Activated CD4-positive, alpha-beta memory T cell treated with anti-CD3 and anti-CD28 coated beads, Interleukin-2, amount 10 ng/mL, durations not matched to agents 7 days and 5 days (primary cell): ENCODE data around the gene SERTAD2. TPM values are rescaled to one million over a fixed set of nuclear protein-coding genes. Genes with fewer than 3 reads are reported as not detected.
A peak's percentile ranks its signal among the peaks of the same experiment; 100 is the strongest.

Experiments used
- CTCF ChIA-PET: fragments of 350-600 bp; sonication (Branson Sonifier 250); formaldehyde crosslinking; loops from one replicate; lab custom pipeline; 2021; ENCODE audit warnings: antibody characterized with exemption, inconsistent platforms; lab: Charles Lee
- POLR2A ChIA-PET: fragments of 350-600 bp; sonication (Branson Sonifier 250); formaldehyde crosslinking; loops from one replicate; lab custom pipeline; 2021; ENCODE audit warnings: antibody characterized with exemption; lab: Charles Lee
- DNase-seq: peaks from one replicate; pipeline ENCODE4 v3.0.0-alpha.2; 2020
- H3K27ac Mint-ChIP-seq: one replicate; pipeline ENCODE4 v1.8.0; 2021; ENCODE audit warnings: mild to moderate bottlenecking, mixed read lengths
- H3K27me3 Mint-ChIP-seq: one replicate; pipeline ENCODE4 v1.8.0; 2021; ENCODE audit warnings: mixed read lengths
- H3K36me3 Mint-ChIP-seq: one replicate; pipeline ENCODE4 v1.8.0; 2021; ENCODE audit warnings: low read depth, mixed read lengths
- H3K4me1 Mint-ChIP-seq: one replicate; pipeline ENCODE4 v1.8.0; 2021; ENCODE audit warnings: mixed read lengths
- H3K4me3 Mint-ChIP-seq: one replicate; pipeline ENCODE4 v1.8.0; 2021; ENCODE audit warnings: mild to moderate bottlenecking, mixed read lengths
- H3K9me3 Mint-ChIP-seq: one replicate; pipeline ENCODE4 v1.8.0; 2021; ENCODE audit warnings: mixed read lengths
- total RNA-seq, 2 experiments: library from RNA; stranded (reverse); gene quantifications; one replicate each; pipeline ENCODE4 v1.2.3, GENCODE V29; 2021

SERTAD2 gene
- total RNA-seq, 2 experiments from 2014 or later, result 16.2 to 17.5 TPM

DNA sequence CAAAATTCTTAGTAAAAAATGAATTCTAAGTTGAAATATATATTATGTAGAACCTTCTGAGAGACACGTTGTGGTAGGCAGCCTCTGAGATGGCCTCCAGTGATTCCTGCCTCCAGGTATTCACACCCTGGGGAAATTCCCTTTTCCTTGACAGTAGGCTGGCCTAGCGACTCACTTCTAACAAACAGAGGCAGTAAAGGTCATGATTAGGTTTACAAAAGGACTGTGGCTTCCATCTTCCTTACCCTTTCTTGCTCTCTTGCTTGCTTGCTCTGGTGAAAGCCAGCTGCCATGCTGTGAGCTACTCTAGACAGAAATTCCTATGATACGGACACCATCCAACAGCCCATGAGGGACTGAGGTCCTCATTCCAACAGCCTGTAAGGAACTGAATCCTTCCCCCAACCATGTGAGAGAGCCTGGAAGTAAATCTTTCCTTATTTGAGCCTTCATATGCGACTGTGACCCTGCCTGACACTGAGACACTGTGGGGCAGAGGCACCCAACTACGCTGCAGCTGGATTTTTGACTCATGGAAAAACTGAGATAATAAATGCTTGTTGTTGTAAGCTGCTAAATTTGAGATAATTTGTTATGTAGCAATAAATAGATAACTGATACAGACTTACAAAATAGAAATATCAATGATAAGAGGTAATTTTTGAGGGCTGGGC, 32.7 kb upstream of the SERTAD2 start:
- H3K27me3 Mint-ChIP-seq, result peaks cover 4% of the 10 kb centered on the region
- ChIA-PET POLR2A (no interaction called here), CTCF (interaction anchor here (1.2 to 1.5 kb wide), 2 partner anchors 10 to 40 kb away, joined by 3 to 4 read pairs; no protein-coding TSS in a partner anchor)
- no peak overlapping the region for H3K4me3 Mint-ChIP-seq
- peaks cover 3% of the 10 kb centered on the region for H3K36me3 Mint-ChIP-seq
- DNase-seq, result no peak
- H3K4me1 Mint-ChIP-seq, result no peaks in the 10 kb centered on the region
- H3K9me3 Mint-ChIP-seq, result no peaks in the 10 kb centered on the region
- H3K27ac Mint-ChIP-seq, result no peak overlapping the region

DNA sequence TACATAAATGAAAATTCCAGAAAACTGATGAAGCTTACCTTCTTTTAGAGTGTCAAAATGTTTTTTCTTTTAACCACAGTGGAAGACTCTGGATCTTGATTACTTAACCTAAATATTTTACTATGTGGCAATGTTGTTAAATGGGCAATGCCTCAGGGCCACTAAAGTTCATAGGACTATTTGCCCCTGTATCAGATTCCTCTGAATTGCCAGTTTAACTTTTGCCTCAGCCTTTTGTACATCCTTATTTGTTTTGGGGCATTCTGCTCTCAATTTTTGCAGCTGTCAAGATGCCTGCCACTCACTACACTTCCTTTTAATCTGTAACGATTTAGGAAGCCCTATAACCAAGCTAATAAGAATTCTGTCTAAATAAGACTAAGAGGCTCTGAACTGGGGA, 31.7 kb upstream of the SERTAD2 start:
- POLR2A ChIA-PET, result no interaction called here
- no peak for DNase-seq
- Mint-ChIP-seq H3K27ac (no peak overlapping the region), H3K4me1 (no peaks in the 10 kb centered on the region), H3K4me3 (no peak overlapping the region), H3K9me3 (no peaks in the 10 kb centered on the region), H3K36me3 (peaks cover 3% of the 10 kb centered on the region), H3K27me3 (peaks cover 4% of the 10 kb centered on the region)
- CTCF ChIA-PET, result interaction anchor here (0.7 kb wide), 1 partner anchor 32 kb away, joined by 3 read pairs; no protein-coding TSS in a partner anchor

DNA sequence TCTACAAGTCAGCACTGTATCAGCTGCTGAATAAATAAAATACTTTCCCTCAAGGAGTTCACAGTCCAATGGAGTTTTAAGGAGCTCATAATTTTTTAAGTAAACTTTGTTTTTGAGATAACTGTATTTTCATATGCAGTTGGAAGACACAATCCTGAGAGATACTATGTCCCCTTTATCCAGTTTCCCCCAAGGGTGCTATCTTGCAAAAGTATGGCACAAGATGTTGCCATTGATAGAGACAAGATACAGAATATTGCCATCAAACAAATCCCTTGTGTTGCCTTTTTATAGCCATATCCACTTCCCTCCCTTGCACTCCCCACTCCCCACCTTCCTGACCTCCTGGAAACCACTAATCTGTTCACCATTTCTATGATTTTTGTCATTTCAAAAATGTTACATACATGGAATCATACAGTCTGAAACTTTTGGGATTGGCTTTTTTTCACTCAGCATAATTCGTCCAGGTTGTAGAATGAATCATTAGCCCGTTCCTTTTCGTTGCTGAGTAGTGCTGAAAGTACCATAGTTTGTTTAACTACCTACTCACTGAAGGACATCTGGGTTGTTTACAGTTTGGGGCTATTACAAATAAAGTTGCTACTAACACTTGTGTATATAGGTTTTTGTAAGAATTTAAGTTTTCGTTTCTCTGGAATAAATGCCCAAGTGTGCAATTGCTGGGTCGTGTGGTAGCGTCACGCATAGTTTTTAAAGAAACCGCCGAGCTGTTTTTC, 30.2 kb upstream of the SERTAD2 start:
- Mint-ChIP-seq H3K4me1 (peaks cover 4% of the 10 kb centered on the region), H3K36me3 (peaks cover 3% of the 10 kb centered on the region), H3K9me3 (no peaks in the 10 kb centered on the region), H3K4me3 (no peak overlapping the region), H3K27ac (no peak overlapping the region), H3K27me3 (no peaks in the 10 kb centered on the region)
- ChIA-PET CTCF (no interaction called here), POLR2A (no interaction called here)
- DNase-seq, result no peak

DNA sequence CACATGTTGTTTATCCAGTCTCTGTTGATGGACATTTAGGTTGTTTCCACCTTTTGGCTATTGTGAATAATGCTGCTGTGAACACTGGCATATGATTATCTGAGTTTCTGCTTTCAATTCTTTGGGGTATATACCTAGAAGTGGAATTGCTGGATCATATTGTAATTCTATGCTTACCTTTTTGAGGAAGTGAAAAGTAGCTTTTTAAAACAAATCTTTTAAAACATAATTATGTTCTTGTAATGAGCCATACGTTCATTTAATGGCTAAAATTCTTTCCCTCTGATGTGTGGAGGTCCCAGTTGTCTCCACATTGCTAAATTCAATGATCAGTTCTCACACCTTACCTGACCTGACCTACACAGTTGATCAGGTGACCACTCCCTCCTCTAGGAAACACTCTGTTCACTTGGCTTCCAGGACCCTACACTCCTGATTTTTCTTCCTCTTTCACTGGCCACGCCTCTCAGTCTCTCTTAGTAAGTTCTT, 27.8 kb upstream of the SERTAD2 start:
- Mint-ChIP-seq H3K9me3 (no peaks in the 10 kb centered on the region), H3K4me1 (peaks cover 7% of the 10 kb centered on the region), H3K27me3 (no peaks in the 10 kb centered on the region), H3K36me3 (no peaks in the 10 kb centered on the region), H3K4me3 (no peak overlapping the region), H3K27ac (no peak overlapping the region)
- DNase-seq, result no peak
- CTCF ChIA-PET, result no interaction called here
- POLR2A ChIA-PET, result no interaction called here

DNA sequence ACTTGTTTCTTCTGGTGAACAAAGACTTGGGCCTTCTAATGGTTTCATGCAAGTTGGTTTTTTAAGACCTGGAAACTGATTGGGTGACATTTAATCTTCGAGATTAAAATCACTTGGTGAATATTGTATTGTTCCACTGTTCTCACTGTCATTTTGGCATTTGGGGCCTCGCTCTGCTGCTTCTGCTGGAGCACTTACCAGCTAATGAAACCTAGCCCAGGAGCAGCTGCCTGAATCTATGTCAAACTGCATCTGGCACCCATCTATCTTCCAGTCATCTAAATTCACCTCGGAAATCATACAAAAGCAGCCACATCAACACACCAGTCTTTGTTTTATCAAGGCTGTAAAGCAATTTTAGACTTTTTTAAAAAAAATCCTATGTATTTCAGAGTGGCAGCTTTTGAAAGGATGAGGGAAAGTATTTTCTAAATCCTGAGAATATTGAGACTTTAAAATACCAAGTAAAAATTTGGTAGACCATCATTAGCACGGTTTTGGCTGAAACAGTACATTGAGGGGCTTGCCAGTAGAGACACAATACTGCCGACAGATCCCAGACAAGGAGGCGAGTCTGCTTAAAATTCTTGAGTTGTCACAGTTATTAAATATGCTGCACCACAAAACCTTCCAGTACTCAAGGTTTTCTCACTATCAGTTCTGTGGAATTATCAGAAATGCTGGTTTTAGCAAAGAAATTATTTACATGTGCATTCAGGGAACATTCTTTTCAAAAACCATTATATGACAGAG, 26.1 kb upstream of the SERTAD2 start:
- ChIA-PET POLR2A (no interaction called here), CTCF (no interaction called here)
- H3K9me3 Mint-ChIP-seq, result no peaks in the 10 kb centered on the region
- no peak for DNase-seq
- no peaks in the 10 kb centered on the region for H3K36me3 Mint-ChIP-seq
- no peak overlapping the region for H3K27ac Mint-ChIP-seq
- H3K4me1 Mint-ChIP-seq, result peaks cover 10% of the 10 kb centered on the region
- no peak overlapping the region for H3K4me3 Mint-ChIP-seq
- no peaks in the 10 kb centered on the region for H3K27me3 Mint-ChIP-seq

DNA sequence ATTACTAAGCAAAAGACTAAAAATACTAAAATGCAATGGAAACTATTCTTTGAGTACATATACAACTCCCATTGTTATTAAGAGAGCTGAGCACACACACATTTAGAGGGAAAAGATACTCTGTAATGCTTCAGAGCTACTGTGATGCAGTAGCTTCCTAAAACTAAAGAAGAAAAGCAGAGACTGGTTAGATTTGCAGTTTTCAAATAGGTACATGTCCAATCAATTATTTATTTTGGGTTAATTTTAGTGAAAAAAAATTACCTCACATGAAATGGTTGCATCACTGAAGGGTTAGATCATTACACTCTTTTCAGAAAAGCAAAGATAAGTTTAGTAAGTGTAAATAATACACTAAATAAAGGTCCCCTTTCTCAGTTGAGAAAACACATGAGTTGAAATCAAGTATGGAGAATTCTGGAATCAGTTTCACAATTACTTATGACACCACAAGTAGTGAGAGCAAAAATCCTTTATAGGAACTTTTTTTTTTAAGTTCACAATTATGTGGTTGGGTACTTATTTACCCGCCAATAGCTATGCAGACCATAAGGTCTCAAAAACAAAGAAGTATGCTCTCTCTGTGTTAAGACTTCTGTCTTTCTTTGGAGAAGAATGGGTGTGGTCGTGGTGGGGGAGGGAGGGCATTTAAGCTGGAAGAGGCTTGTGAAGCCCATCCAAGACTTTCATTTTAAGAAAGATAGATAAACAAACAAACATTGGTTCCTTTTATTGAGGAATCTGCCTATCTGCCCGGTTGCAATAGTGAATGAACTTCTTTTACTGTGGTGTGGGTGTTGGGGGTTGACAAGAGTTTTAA, 25.3 kb upstream of the SERTAD2 start:
- H3K27me3 Mint-ChIP-seq, result no peaks in the 10 kb centered on the region
- no peak overlapping the region for H3K4me3 Mint-ChIP-seq
- H3K9me3 Mint-ChIP-seq, result no peaks in the 10 kb centered on the region
- CTCF ChIA-PET, result interaction anchor here (0.7 to 1.1 kb wide), 2 partner anchors 23 to 152 kb away, joined by 3 read pairs; no protein-coding TSS in a partner anchor
- no peak overlapping the region for H3K27ac Mint-ChIP-seq
- peaks cover 10% of the 10 kb centered on the region for H3K4me1 Mint-ChIP-seq
- no peak for DNase-seq
- no peaks in the 10 kb centered on the region for H3K36me3 Mint-ChIP-seq
- POLR2A ChIA-PET, result no interaction called here

DNA sequence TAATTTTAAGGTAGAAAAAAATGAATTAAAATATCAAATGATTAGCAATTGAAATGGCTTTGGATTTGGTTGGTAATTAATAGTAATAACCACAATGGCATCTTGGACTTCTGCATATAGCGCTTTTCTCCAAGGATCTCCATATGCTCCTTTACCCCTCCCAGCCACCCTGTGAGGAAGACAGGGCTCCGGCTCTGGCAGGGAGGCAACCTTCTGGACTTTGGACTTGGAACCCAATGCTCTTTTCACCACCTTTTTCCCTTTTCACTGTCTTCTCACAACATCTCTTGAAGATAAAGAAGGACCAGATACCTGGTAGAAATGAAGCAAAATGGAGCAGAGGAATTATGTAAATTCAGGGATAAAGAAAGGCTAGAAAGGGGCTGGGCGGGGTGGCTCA, 23.8 kb upstream of the SERTAD2 start:
- H3K36me3 Mint-ChIP-seq, result no peaks in the 10 kb centered on the region
- H3K4me1 Mint-ChIP-seq, result peaks cover 10% of the 10 kb centered on the region
- ChIA-PET POLR2A (no interaction called here), CTCF (no interaction called here)
- no peaks in the 10 kb centered on the region for H3K9me3 Mint-ChIP-seq
- no peak for DNase-seq
- no peak overlapping the region for H3K27ac Mint-ChIP-seq
- no peak overlapping the region for H3K4me3 Mint-ChIP-seq
- no peaks in the 10 kb centered on the region for H3K27me3 Mint-ChIP-seq

DNA sequence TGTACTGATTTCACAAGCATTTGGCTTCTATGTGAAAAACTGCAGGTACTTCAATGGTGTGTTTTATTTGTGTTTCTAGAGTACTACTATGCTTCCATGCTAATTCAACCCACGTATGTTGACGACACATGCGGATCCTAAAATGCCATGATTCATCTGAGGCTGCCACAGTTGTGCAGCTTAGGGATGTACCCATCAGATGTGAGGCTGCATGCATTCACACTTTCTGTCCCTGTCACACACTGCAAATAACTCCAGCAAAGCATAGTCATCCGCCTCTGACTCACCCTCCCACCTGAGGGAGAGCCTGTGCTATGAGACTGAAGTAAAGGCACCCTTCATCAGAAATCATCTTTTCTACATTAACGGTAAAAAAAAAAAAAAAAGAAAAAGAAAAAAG, 22.1 kb upstream of the SERTAD2 start:
- H3K27ac Mint-ChIP-seq, result no peak overlapping the region
- H3K27me3 Mint-ChIP-seq, result no peaks in the 10 kb centered on the region
- no peaks in the 10 kb centered on the region for H3K9me3 Mint-ChIP-seq
- H3K4me3 Mint-ChIP-seq, result no peak overlapping the region
- no peaks in the 10 kb centered on the region for H3K36me3 Mint-ChIP-seq
- H3K4me1 Mint-ChIP-seq, result peaks cover 10% of the 10 kb centered on the region
- ChIA-PET POLR2A (interaction anchor here (1.0 kb wide), 2 partner anchors 20 to 22 kb away, joined by 3 to 4 read pairs; partner anchors contain the start of gene SERTAD2), CTCF (interaction anchor here (0.8 to 1.3 kb wide), 2 partner anchors 22 to 29 kb away, joined by 3 read pairs; partner anchors contain the start of gene SERTAD2)
- DNase-seq, result peak; percentile 31

DNA sequence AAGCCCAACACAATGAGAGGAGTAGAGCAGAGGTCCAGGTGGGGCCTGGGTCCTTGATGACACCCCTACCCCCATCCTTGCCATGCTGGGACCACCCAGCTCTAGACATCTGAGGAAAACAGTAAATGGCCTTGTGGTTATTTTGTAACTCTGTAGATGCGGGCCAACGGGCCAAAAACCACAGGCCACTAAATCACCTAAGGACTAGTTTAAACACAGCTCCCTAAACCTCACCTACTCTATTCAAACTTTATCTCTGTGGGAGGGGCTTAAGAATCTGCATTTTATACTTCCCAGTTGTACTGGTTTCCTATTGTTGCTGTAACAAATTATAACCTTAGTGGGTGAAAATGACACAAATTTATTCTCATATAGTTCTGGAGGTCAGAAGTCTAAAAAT, 19.0 kb upstream of the SERTAD2 start:
- Mint-ChIP-seq H3K4me1 (peaks cover 8% of the 10 kb centered on the region), H3K27me3 (no peaks in the 10 kb centered on the region), H3K36me3 (no peaks in the 10 kb centered on the region), H3K9me3 (no peaks in the 10 kb centered on the region), H3K4me3 (no peak overlapping the region), H3K27ac (no peak overlapping the region)
- ChIA-PET CTCF (no interaction called here), POLR2A (no interaction called here)
- DNase-seq, result no peak

DNA sequence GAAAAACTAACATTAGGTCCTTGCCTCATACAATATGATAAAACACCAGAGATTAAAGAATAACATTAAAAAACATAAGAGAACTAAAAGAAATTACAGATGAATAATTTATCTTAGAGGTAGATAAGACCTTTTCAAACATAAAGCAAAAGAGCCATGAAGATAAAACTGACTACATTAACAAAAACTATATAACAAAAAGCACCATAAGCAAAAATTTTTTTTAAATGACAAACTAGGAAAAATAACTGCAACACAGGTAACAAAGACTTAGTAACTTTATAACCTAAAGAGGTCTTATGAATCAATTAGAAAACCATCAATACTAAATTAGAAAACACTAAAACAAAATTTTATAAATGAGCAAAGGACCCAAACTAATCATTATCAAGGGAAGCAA, 16.3 kb upstream of the SERTAD2 start:
- H3K4me1 Mint-ChIP-seq, result peaks cover 18% of the 10 kb centered on the region
- H3K27me3 Mint-ChIP-seq, result no peaks in the 10 kb centered on the region
- no peaks in the 10 kb centered on the region for H3K9me3 Mint-ChIP-seq
- no peak overlapping the region for H3K4me3 Mint-ChIP-seq
- ChIA-PET POLR2A (no interaction called here), CTCF (interaction anchor here (0.7 kb wide), 1 partner anchor 694 kb away, joined by 3 read pairs; no protein-coding TSS in a partner anchor)
- H3K27ac Mint-ChIP-seq, result no peak overlapping the region
- no peak for DNase-seq
- H3K36me3 Mint-ChIP-seq, result no peaks in the 10 kb centered on the region

DNA sequence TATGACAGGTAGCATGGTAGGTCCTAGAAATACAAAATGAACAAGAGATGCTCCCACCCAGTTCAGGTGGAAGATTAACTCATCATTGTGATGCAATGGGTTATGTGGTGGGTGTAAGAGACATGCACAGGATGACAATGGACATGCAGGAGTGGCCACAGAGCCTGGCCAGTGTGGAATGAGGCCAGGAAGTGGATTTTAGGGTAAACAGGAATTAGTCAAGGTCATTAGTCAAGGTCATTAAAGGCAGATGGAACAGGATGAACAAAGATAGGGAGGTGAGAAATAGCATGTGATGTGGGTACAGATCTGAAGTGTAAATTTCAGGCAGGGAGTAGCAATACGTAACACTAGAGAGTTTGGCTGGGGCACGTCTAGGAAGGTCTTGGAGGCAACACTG, 15.6 kb upstream of the SERTAD2 start:
- Mint-ChIP-seq H3K27me3 (no peaks in the 10 kb centered on the region), H3K4me3 (no peak overlapping the region), H3K36me3 (no peaks in the 10 kb centered on the region), H3K27ac (no peak overlapping the region), H3K9me3 (no peaks in the 10 kb centered on the region), H3K4me1 (peaks cover 18% of the 10 kb centered on the region)
- no peak for DNase-seq
- POLR2A ChIA-PET, result no interaction called here
- CTCF ChIA-PET, result no interaction called here

DNA sequence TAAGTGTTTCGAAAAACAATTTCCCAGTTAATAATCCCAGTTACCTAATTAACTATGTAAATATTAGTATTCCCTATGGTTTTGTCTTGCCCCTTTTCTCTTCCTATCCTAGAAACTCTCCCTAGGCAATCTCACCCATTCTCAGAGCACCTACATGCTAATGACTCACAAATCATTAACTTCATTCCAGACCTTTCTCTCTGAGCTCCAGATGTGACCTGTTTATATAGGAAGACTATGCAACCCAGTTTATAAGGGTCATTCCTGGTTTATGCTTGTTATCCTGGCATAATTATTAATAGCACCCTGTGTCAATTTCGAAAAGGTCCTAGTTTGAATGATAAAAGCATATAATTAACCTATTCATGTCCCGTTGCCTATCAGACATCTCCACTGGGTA, 14.8 kb upstream of the SERTAD2 start:
- no peak for DNase-seq
- peaks cover 3% of the 10 kb centered on the region for H3K27me3 Mint-ChIP-seq
- ChIA-PET CTCF (interaction anchor here (2.7 kb wide), 1 partner anchor 14 kb away, joined by 9 read pairs; no protein-coding TSS in a partner anchor), POLR2A (interaction anchor here (1.2 to 3.1 kb wide), 2 partner anchors 14 to 58 kb away, joined by 5 to 23 read pairs; partner anchors contain the start of gene SERTAD2)
- H3K4me3 Mint-ChIP-seq, result no peak overlapping the region
- no peaks in the 10 kb centered on the region for H3K36me3 Mint-ChIP-seq
- peaks cover 18% of the 10 kb centered on the region for H3K4me1 Mint-ChIP-seq
- H3K9me3 Mint-ChIP-seq, result no peaks in the 10 kb centered on the region
- no peak overlapping the region for H3K27ac Mint-ChIP-seq
